Measurements from ENCODE around the gene CHMP4A. TPM values are rescaled to one million over a fixed set of nuclear protein-coding genes. Genes with fewer than 3 reads are reported as not detected.

Gene CHMP4A
- polyA plus RNA-seq, 1 donor (not counting 4 experiments of a cell fraction or from before 2014, with no cell fraction given) = 54.5 TPM

- H3K4me1 ChIP-seq (ENCODE audit: control insufficient read depth, extremely low read depth, insufficient read depth, low read length) = peaks cover 55% of the 10 kb centered on the region
- H2AFZ ChIP-seq (ENCODE audit: control insufficient read depth, low read length) = no peak overlapping the region
- no peak for DNase-seq (ENCODE audit: low read depth, low spot score)
- no peak overlapping the region for H3K27ac ChIP-seq (ENCODE audit: control insufficient read depth, insufficient read depth, low read length)
- no peak overlapping the region for H3K4me3 ChIP-seq (ENCODE audit: control insufficient read depth in 2 of 3, extremely low read depth in 1 of 3, insufficient read depth in 2 of 3, low read depth in 1 of 3, low read length in 3 of 3)
- peaks cover 44% of the 10 kb centered on the region for H3K79me2 ChIP-seq (ENCODE audit: control insufficient read depth, insufficient read depth, low read length)
- H4K20me1 ChIP-seq (ENCODE audit: control insufficient read depth, extremely low read depth, insufficient read depth, low read length) = no peaks in the 10 kb centered on the region
- no peak for FAIRE-seq
- no peak for TF ChIP-seq CTCF (optimal IDR thresholded peaks at IDR 0.05 in 1 of 3, IDR thresholded peaks at IDR 0.05 in 1 of 3, conservative IDR thresholded peaks at IDR 0.05 in 1 of 3; ENCODE audit: extremely low read depth in 1 of 3, insufficient read depth in 2 of 3, low read length in 3 of 3)
- TF ChIP-seq EZH2 (IDR thresholded peaks at IDR 0.05; ENCODE audit: low read length) = no peak
- peaks cover 24 to 57% of the 10 kb centered on the region in 2 experiments for H3K36me3 ChIP-seq (ENCODE audit: control insufficient read depth in 2 of 2, extremely low read depth in 1 of 2, insufficient read depth in 2 of 2, low read length in 2 of 2)
- H3K9ac ChIP-seq (ENCODE audit: control insufficient read depth, extremely low read depth, insufficient read depth, low read length) = no peak overlapping the region
- dilution Hi-C loops (cut with MboI; ENCODE audit: extremely low pct_ligation_motif_present, low sequenced_read_pairs) = no loop called here
- H3K9me1 ChIP-seq (ENCODE audit: control insufficient read depth, extremely low read depth, insufficient read depth, low read length) = no peaks in the 10 kb centered on the region
- H3K27me3 ChIP-seq (ENCODE audit: control insufficient read depth, extremely low read depth, insufficient read depth, low read length) = no peaks in the 10 kb centered on the region
- no peak overlapping the region for H3K4me2 ChIP-seq (ENCODE audit: control insufficient read depth, extremely low read depth, insufficient read depth, low read depth, low read length)
- H3K9me3 ChIP-seq (ENCODE audit: control insufficient read depth, low read depth, low read length) = no peaks in the 10 kb centered on the region
Observed at GRCh38 chr14:24235804-24236688, 22.8 kb upstream of the CHMP4A start.

GRCh38 chr14:24234095-24235005 is 21.1 kb upstream of the CHMP4A start:
- peak overlapping the region; percentile 98 for H3K4me2 ChIP-seq (ENCODE audit: control insufficient read depth, extremely low read depth, insufficient read depth, low read depth, low read length)
- dilution Hi-C loops (cut with MboI; ENCODE audit: extremely low pct_ligation_motif_present, low sequenced_read_pairs) = no loop called here

More at GRCh38 chr14:24234095-24235005, 21.1 kb upstream of the CHMP4A start:
- Histone ChIP-seq H3K36me3 (ENCODE audit: control insufficient read depth in 2 of 2, extremely low read depth in 1 of 2, insufficient read depth in 2 of 2, low read length in 2 of 2) (peaks cover 15 to 43% of the 10 kb centered on the region in 2 experiments), H4K20me1 (ENCODE audit: control insufficient read depth, extremely low read depth, insufficient read depth, low read length) (no peaks in the 10 kb centered on the region), H3K27ac (ENCODE audit: control insufficient read depth, insufficient read depth, low read length) (no peak overlapping the region), H3K27me3 (ENCODE audit: control insufficient read depth, extremely low read depth, insufficient read depth, low read length) (no peaks in the 10 kb centered on the region), H3K4me3 (ENCODE audit: control insufficient read depth in 2 of 3, extremely low read depth in 1 of 3, insufficient read depth in 2 of 3, low read depth in 1 of 3, low read length in 3 of 3) (no peak overlapping the region), H2AFZ (ENCODE audit: control insufficient read depth, low read length) (no peak overlapping the region), H3K9me1 (ENCODE audit: control insufficient read depth, extremely low read depth, insufficient read depth, low read length) (no peaks in the 10 kb centered on the region), H3K4me1 (ENCODE audit: control insufficient read depth, extremely low read depth, insufficient read depth, low read length) (peaks cover 45% of the 10 kb centered on the region), H3K79me2 (ENCODE audit: control insufficient read depth, insufficient read depth, low read length) (peaks cover 48% of the 10 kb centered on the region), H3K9me3 (ENCODE audit: control insufficient read depth, low read depth, low read length) (no peaks in the 10 kb centered on the region), H3K9ac (ENCODE audit: control insufficient read depth, extremely low read depth, insufficient read depth, low read length) (no peak overlapping the region)
- FAIRE-seq = no peak
- no peak for TF ChIP-seq CTCF (optimal IDR thresholded peaks at IDR 0.05 in 1 of 3, IDR thresholded peaks at IDR 0.05 in 1 of 3, conservative IDR thresholded peaks at IDR 0.05 in 1 of 3; ENCODE audit: extremely low read depth in 1 of 3, insufficient read depth in 2 of 3, low read length in 3 of 3)
- TF ChIP-seq EZH2 (IDR thresholded peaks at IDR 0.05; ENCODE audit: low read length) = no peak
- DNase-seq (ENCODE audit: low read depth, low spot score) = no peak

Data from keratinocyte (primary cell).